Measurements from ENCODE around the gene PCK1.
A peak's percentile ranks its signal among the peaks of the same experiment; 100 is the strongest.
"Not testable (repeated sequence)": the region's sequence is repeated elsewhere in the genome, so short reads cannot be mapped to it uniquely, and the experiment has no call there.

PCK1 gene

DNA sequence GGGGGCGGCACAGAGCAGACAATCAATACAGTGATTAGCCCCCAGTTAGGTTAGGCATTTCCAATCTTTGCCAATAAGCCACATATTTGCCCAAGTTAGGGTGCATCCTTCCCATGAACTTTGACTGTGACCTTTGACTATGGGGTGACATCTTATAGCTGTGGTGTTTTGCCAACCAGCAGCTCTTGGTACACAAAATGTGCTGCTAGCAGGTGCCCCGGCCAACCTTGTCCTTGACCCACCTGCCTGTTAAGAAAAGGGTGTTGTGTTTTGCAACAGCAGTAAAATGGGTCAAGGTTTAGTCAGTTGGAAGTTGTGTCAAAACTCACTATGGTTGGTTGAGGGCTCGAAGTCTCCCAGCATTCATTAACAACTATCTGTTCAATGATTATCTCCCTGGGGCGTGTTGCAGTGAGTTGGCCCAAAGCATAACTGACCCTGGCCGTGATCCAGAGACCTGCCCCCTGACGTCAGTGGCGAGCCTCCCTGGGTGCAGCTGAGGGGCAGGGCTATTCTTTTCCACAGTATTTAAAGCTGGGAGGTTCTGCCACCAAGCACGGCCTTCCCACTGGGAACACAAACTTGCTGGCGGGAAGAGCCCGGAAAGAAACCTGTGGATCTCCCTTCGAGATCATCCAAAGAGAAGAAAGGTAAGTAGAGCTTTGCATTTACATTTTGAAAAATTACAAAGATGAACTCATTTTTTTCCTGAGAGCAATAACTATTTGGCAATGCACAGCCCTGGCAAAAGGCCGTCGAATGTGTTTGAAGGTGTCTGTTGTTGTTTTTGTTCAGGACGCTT lies at the start of gene PCK1:
Gene PCK1 (plus strand): TSS at position 557 of the 802 bp plus-strand sequence. CDS start 302 bp downstream, outside the sequence.
- H3K27me3 ChIP-seq (replicated peaks) = peaks cover 3% of the 10 kb centered on the region
- H3K27ac ChIP-seq = no peak within 1 kb of the TSS
- in situ Hi-C loops (cut with HindIII; ENCODE audit: low pct_ligation_motif_present, low sequenced_read_pairs) = no loop called here
- H3K36me3 ChIP-seq (replicated peaks) = no peaks in the 10 kb centered on the region
- no peak within 1 kb of the TSS for H3K4me3 ChIP-seq (ENCODE audit: low read depth, low read length)
- DNase-seq = peak; percentile 14
- TF ChIP-seq, protein P1, sequence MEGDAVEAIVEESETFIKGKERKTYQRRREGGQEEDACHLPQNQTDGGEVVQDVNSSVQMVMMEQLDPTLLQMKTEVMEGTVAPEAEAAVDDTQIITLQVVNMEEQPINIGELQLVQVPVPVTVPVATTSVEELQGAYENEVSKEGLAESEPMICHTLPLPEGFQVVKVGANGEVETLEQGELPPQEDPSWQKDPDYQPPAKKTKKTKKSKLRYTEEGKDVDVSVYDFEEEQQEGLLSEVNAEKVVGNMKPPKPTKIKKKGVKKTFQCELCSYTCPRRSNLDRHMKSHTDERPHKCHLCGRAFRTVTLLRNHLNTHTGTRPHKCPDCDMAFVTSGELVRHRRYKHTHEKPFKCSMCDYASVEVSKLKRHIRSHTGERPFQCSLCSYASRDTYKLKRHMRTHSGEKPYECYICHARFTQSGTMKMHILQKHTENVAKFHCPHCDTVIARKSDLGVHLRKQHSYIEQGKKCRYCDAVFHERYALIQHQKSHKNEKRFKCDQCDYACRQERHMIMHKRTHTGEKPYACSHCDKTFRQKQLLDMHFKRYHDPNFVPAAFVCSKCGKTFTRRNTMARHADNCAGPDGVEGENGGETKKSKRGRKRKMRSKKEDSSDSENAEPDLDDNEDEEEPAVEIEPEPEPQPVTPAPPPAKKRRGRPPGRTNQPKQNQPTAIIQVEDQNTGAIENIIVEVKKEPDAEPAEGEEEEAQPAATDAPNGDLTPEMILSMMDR (IDR thresholded peaks at IDR 0.05; ENCODE audit: low read depth, low read length, missing control alignments) = no peak

DNA sequence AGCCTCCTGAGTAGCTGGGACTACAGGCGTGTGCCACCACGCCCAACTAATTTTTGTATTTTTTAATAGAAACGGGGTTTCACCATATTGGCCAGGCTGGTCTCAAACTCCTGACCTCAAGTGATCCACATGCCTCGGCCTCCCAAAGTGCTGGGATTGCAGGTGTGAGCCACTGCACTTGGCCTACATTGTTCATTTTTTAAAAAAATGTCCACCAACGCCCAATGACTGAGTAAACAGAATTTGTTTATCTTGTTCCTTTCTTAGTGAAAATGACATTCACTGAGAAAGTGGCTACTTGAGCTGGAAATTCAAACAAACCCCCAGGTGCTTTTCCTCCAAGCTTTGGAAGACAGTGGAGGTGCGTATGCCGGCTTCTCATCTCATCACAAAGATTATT lies 49.2 kb upstream of the PCK1 start:
- H3K27me3 ChIP-seq (replicated peaks); H3K4me3 ChIP-seq (ENCODE audit: low read depth, low read length); H3K36me3 ChIP-seq (replicated peaks); H3K27ac ChIP-seq; DNase-seq; in situ Hi-C loops (cut with HindIII; ENCODE audit: low pct_ligation_motif_present, low sequenced_read_pairs): not testable (repeated sequence)

DNA sequence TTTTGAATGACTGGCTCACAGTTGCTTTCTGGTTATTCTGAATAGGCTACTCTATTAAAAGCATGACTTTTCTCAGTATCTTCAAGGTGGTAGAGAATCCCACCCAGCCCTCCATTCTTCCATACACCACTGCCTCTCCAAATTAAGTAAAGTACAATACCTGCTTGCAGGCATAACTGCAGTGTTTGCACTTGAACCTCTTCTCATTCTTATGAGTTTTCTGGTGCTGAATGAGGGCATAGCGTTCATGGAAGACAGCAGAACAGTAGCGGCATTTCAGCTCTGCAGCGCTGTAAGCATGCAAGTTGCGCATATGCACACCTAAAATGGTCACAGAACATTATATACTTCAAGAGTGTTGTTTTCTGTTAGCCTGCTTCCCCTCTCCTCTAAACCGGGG lies 48.5 kb upstream of the PCK1 start:
- H3K27me3 ChIP-seq (replicated peaks) = no peaks in the 10 kb centered on the region
- DNase-seq = no peak
- H3K4me3 ChIP-seq (ENCODE audit: low read depth, low read length) = no peak overlapping the region
- no peak overlapping the region for H3K27ac ChIP-seq
- TF ChIP-seq, protein P1 (IDR thresholded peaks at IDR 0.05; ENCODE audit: low read depth, low read length, missing control alignments) = no peak
- in situ Hi-C loops (cut with HindIII; ENCODE audit: low pct_ligation_motif_present, low sequenced_read_pairs) = no loop called here
- H3K36me3 ChIP-seq (replicated peaks) = no peaks in the 10 kb centered on the region

DNA sequence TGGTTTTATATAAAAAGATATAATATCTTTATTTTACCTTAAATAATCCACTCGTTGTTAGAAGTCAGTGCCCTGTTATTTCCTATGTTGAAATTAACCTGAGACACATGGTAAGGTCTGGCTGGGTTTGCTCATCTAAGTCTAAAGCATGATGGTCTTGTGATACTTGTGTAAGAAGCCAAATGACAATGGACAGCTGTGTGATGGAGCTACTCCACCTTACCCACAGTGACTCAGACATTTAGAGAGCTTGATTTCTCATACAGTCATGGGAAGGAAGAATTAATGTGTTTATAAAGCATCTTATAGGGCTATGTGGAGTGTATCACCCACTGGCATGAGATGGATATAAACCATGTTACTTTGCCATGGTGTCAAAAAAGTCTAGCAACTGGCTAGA lies 47.7 kb upstream of the PCK1 start:
- no peak overlapping the region for H3K27ac ChIP-seq
- no peak for DNase-seq
- in situ Hi-C loops (cut with HindIII; ENCODE audit: low pct_ligation_motif_present, low sequenced_read_pairs) = no loop called here
- no peaks in the 10 kb centered on the region for H3K36me3 ChIP-seq (replicated peaks)
- TF ChIP-seq, protein P1 (IDR thresholded peaks at IDR 0.05; ENCODE audit: low read depth, low read length, missing control alignments) = no peak
- H3K4me3 ChIP-seq (ENCODE audit: low read depth, low read length) = no peak overlapping the region
- no peaks in the 10 kb centered on the region for H3K27me3 ChIP-seq (replicated peaks)

DNA sequence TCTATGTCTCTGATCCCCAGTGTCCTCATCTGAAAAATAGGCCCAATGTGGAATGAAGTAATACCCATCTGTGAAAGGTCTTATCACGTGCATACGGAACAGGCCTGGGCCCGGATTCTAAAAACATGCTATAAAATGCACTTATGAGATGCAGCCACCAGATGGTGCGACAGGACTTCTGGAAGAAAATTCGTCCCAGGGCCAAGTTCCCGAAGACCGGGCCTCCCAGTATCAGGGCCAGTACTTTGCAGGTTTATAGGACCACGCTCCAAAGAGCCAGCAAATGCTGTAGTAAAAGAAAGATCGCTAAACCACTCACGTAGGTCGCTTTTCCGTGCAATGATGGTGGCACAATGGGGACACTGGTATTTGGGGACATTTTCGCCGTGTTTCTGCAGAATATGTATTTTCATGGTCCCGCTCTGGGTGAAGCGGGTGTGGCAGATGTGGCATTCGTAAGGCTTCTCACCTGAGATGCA lies 46.6 kb upstream of the PCK1 start:
- peak; percentile 62 for DNase-seq
- Histone ChIP-seq H3K27ac (no peak overlapping the region), H3K36me3 (replicated peaks) (no peaks in the 10 kb centered on the region), H3K27me3 (replicated peaks) (no peaks in the 10 kb centered on the region), H3K4me3 (ENCODE audit: low read depth, low read length) (no peak overlapping the region)
- TF ChIP-seq, protein P1 (IDR thresholded peaks at IDR 0.05; ENCODE audit: low read depth, low read length, missing control alignments) = peak; percentile 84
- in situ Hi-C loops (cut with HindIII; ENCODE audit: low pct_ligation_motif_present, low sequenced_read_pairs) = no loop called here

DNA sequence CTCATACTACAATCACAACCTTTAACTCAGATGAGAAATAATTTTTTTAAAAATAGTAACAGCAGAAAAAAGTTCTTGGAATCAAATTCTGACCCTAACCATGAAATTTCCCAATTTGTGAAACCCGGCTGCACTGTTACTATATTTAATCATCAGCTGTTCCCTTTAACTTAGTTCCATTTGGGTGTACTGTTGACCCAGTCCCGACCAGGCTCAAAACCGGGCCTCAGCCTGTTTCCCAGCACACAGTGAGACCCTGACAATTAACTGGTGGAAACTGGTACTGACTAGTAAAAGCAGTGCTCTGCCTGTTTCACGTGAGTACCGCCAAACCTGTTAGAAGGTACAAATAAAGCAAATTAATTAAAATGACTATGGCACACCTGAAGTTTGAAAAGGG lies 43.0 kb upstream of the PCK1 start:
- no peak for DNase-seq
- H3K27ac ChIP-seq = no peak overlapping the region
- H3K36me3 ChIP-seq (replicated peaks) = no peaks in the 10 kb centered on the region
- peaks cover 2% of the 10 kb centered on the region for H3K27me3 ChIP-seq (replicated peaks)
- no peak overlapping the region for H3K4me3 ChIP-seq (ENCODE audit: low read depth, low read length)
- TF ChIP-seq, protein P1 (IDR thresholded peaks at IDR 0.05; ENCODE audit: low read depth, low read length, missing control alignments) = no peak
- in situ Hi-C loops (cut with HindIII; ENCODE audit: low pct_ligation_motif_present, low sequenced_read_pairs) = no loop called here
